ENCODE data around the gene FOCAD. TPM values are rescaled to one million over a fixed set of nuclear protein-coding genes. Genes with fewer than 3 reads are reported as not detected.

Gene FOCAD
- total RNA-seq, 2 donors from 2014 or later: 32.0 to 76.1 TPM

DNA sequence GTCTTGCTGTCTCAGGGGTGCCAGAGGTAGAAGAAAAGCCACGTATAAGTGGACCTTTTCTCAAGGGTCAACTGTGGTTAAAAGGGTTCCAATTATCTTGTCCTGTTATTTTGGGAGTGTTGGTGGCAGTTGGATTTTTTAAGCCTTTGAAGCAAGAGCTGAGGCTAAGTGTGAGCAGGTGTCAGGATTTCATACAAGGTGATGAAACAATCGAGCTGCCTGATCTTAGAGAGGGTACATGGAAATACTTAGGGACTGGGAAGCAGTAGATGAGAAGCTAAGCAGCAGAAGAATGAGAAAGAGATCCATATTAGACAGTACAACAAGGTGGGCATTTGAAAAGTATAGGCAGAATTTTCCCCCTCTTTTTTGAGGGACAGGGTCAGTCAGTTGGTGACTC is 23.6 kb downstream of the FOCAD start:
- no peaks in the 10 kb centered on the region for H3K36me3 ChIP-seq
- intact Hi-C loops (cut with DNase I): no loop called here
- no peaks in the 10 kb centered on the region for H3K9me3 ChIP-seq
- H3K27ac ChIP-seq: no peak overlapping the region
- no peaks in the 10 kb centered on the region for H3K4me1 ChIP-seq (replicated peaks)
- WGBS: 92% methylated on average over 2 of the region's 2 CpGs
- no peak for DNase-seq (ENCODE audit: low spot score)
- H3K27me3 ChIP-seq (replicated peaks; ENCODE audit: insufficient read depth): no peaks in the 10 kb centered on the region
- no peak overlapping the region for H3K4me3 ChIP-seq
- no peak for TF ChIP-seq POLR2AphosphoS5 (IDR thresholded peaks at IDR 0.05)
- TF ChIP-seq POLR2A (IDR thresholded peaks at IDR 0.05): no peak
- TF ChIP-seq CTCF (IDR thresholded peaks at IDR 0.05): no peak

GRCh38 chr9:20713172-20713571 is 29.1 kb downstream of the FOCAD start:
- no peaks in the 10 kb centered on the region for H3K36me3 ChIP-seq
- DNase-seq (ENCODE audit: low spot score): no peak
- 88% methylated on average over 1 of the region's 1 CpG for WGBS
- no peak for TF ChIP-seq POLR2A (IDR thresholded peaks at IDR 0.05)
- no peak for TF ChIP-seq POLR2AphosphoS5 (IDR thresholded peaks at IDR 0.05)
- no peak for TF ChIP-seq CTCF (IDR thresholded peaks at IDR 0.05)
- intact Hi-C loops (cut with DNase I): no loop called here
- H3K4me3 ChIP-seq: no peak overlapping the region
- H3K4me1 ChIP-seq (replicated peaks): no peaks in the 10 kb centered on the region
- no peak overlapping the region for H3K27ac ChIP-seq
- no peaks in the 10 kb centered on the region for H3K9me3 ChIP-seq
- no peaks in the 10 kb centered on the region for H3K27me3 ChIP-seq (replicated peaks; ENCODE audit: insufficient read depth)

GRCh38 chr9:20714442-20715415 is 30.7 kb downstream of the FOCAD start:
- WGBS: 47% methylated on average over 2 of the region's 2 CpGs
- intact Hi-C loops (cut with DNase I): no loop called here
- H3K27ac ChIP-seq: no peak overlapping the region
- H3K4me3 ChIP-seq: no peak overlapping the region
- no peak for TF ChIP-seq CTCF (IDR thresholded peaks at IDR 0.05)
- no peak for TF ChIP-seq POLR2A (IDR thresholded peaks at IDR 0.05)
- no peak for TF ChIP-seq POLR2AphosphoS5 (IDR thresholded peaks at IDR 0.05)
- no peaks in the 10 kb centered on the region for H3K4me1 ChIP-seq (replicated peaks)
- no peaks in the 10 kb centered on the region for H3K36me3 ChIP-seq
- no peaks in the 10 kb centered on the region for H3K27me3 ChIP-seq (replicated peaks; ENCODE audit: insufficient read depth)
- H3K9me3 ChIP-seq: no peaks in the 10 kb centered on the region
- no peak for DNase-seq (ENCODE audit: low spot score)

DNA sequence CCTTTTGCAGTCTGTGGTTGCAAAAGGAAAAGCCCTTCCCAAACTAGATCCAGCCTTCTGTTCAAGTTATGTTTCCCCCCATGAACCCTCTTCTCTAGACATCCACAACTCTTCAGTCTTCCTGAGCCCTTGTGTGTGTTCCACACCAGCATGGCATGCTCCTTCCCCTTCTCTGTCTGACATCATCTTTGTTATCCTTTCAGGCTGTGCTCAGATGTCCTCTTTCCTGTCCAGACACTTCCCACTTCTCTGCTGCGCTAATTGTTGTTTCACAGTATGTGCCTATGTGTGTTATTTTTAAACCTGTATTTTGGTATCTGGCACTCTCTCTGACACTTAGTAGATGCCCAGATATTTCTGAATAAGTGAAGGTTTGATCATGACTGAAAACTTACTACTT is 38.2 kb downstream of the FOCAD start:
- intact Hi-C loops (cut with DNase I): no loop called here
- TF ChIP-seq CTCF (IDR thresholded peaks at IDR 0.05) (no peak), POLR2A (IDR thresholded peaks at IDR 0.05) (no peak), POLR2AphosphoS5 (IDR thresholded peaks at IDR 0.05) (no peak)
- WGBS: 40% methylated on average over 1 of the region's 1 CpG

DNA sequence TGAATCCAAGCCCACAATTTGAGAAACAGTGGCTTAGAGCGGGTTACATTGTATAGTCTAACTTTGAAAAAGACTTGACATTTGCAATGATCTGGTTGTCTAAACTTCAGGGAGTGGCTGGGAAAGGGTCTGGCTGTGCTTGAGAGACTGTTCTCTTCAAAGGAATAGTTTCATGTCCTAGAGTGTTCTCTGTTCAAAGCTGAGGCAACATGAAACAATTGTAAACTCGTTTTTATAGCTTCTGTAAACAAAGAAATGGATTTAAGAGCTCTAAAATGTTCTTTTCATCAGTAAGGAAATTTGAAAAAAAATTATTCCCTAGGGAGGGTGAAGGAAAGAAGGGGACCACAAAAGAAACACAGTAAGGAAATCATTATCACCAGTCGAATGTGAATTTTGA is 41.6 kb downstream of the FOCAD start:
- intact Hi-C loops (cut with DNase I): no loop called here
- Histone ChIP-seq H3K4me3 (peak overlapping the region in 1 of 2 donors; percentile 23), H3K36me3 (no peaks in the 10 kb centered on the region), H3K27ac (peak overlapping the region; percentile 19 to 59), H3K9me3 (no peaks in the 10 kb centered on the region), H3K27me3 (replicated peaks; ENCODE audit: insufficient read depth) (no peaks in the 10 kb centered on the region), H3K4me1 (replicated peaks) (peaks cover 3% of the 10 kb centered on the region)
- TF ChIP-seq POLR2AphosphoS5 (IDR thresholded peaks at IDR 0.05) (peak; percentile 51), CTCF (IDR thresholded peaks at IDR 0.05) (no peak)
- WGBS: 12% methylated on average over 3 of the region's 3 CpGs
- peak; percentile 24 for DNase-seq (ENCODE audit: low spot score)

More for the DNA sequence above, 38.2 kb downstream of the FOCAD start:
- H3K27me3 ChIP-seq (replicated peaks; ENCODE audit: insufficient read depth): no peaks in the 10 kb centered on the region
- no peak overlapping the region for H3K27ac ChIP-seq
- no peak overlapping the region for H3K4me3 ChIP-seq
- no peak for DNase-seq (ENCODE audit: low spot score)
- peaks cover 3% of the 10 kb centered on the region for H3K4me1 ChIP-seq (replicated peaks)
- no peaks in the 10 kb centered on the region for H3K36me3 ChIP-seq
- H3K9me3 ChIP-seq: no peaks in the 10 kb centered on the region

All from prostate gland (tissue), 2 donors.